MM.1S (cell line): Measurements from ENCODE around the gene MTFMT.

Experiments
- DNase-seq: peaks from one replicate; pipeline ENCODE4 v3.0.0-alpha.2; 2015
- H2AFZ ChIP-seq: fragments of 300-600 bp; sonication (generic); 2 replicates; pipeline ENCODE4 v1.6.0; 2016; ENCODE audit warnings: antibody characterized with exemption, low read length
- H3F3A ChIP-seq: fragments of 300-600 bp; sonication (generic); 2 replicates; pipeline ENCODE4 v1.6.1; 2016; ENCODE audit warnings: mild to moderate bottlenecking, antibody characterized with exemption, low read length, moderate library complexity, mixed read lengths; ENCODE audit not compliant: insufficient read depth
- H3K27ac ChIP-seq: fragments of 300-600 bp; sonication (generic); 2 replicates; pipeline ENCODE4 v1.5.1; 2016; ENCODE audit warnings: mild to moderate bottlenecking, low read length
- H3K27me3 ChIP-seq: fragments of 300-600 bp; sonication (generic); replicated peaks from 2 replicates; pipeline ENCODE4 v1.6.0; 2016; ENCODE audit warnings: low read length; ENCODE audit not compliant: insufficient read depth
- H3K36me3 ChIP-seq: fragments of 300-600 bp; sonication (generic); replicated peaks from 2 replicates; pipeline ENCODE4 v1.6.1; 2016; ENCODE audit warnings: mild to moderate bottlenecking, low read length, mixed read lengths; ENCODE audit not compliant: insufficient read depth
- H3K4me1 ChIP-seq: fragments of 300-600 bp; sonication (generic); 2 replicates; pipeline ENCODE4 v1.6.1; 2016; ENCODE audit warnings: low read length, mixed read lengths
- H3K4me2 ChIP-seq: fragments of 300-600 bp; sonication (generic); 2 replicates; pipeline ENCODE4 v1.6.0; 2016; ENCODE audit warnings: low read depth, low read length
- H3K4me3 ChIP-seq: fragments of 300-600 bp; sonication (generic); 2 replicates; pipeline ENCODE4 v1.5.1; 2016; ENCODE audit warnings: low read length, mixed read lengths
- H3K79me2 ChIP-seq: fragments of 300-600 bp; sonication (generic); 2 replicates; pipeline ENCODE4 v1.6.1; 2016; ENCODE audit warnings: mixed run types, low read length, mixed read lengths
- H3K9ac ChIP-seq: fragments of 300-600 bp; sonication (generic); 2 replicates; pipeline ENCODE4 v1.6.1; 2016; ENCODE audit warnings: low read length, mixed read lengths
- H3K9me2 ChIP-seq: fragments of 300-600 bp; sonication (generic); replicated peaks from 2 replicates; pipeline ENCODE4 v1.6.1; 2016; ENCODE audit warnings: mild to moderate bottlenecking, low read length, mixed read lengths; ENCODE audit not compliant: insufficient read depth
- H3K9me3 ChIP-seq: fragments of 300-600 bp; sonication (generic); replicated peaks from 2 replicates; pipeline ENCODE4 v1.6.1; 2016; ENCODE audit warnings: mild to moderate bottlenecking, low read length, mixed read lengths; ENCODE audit not compliant: insufficient read depth
- H4K20me1 ChIP-seq: fragments of 300-600 bp; sonication (generic); 2 replicates; pipeline ENCODE4 v1.6.1; 2016; ENCODE audit warnings: mild to moderate bottlenecking, low read length, moderate library complexity, mixed read lengths; ENCODE audit not compliant: insufficient read depth
- EZH2 ChIP-seq: fragments of 300-600 bp; sonication (generic); optimal IDR thresholded peaks from 2 replicates; pipeline ENCODE3; 2017; ENCODE audit warnings: low read depth, mild to moderate bottlenecking, antibody characterized with exemption, low read length, mixed read lengths
- EZH2phosphoT487 ChIP-seq: fragments of 300-600 bp; sonication (generic); IDR thresholded peaks from 2 replicates; pipeline ENCODE4 v1.6.1; 2018; ENCODE audit warnings: antibody characterized with exemption, low read length
- TF ChIP-seq, protein P1 (sequence below): fragments of 300-600 bp; sonication (generic); IDR thresholded peaks from 2 replicates; pipeline ENCODE4 v1.5.1; 2016; ENCODE audit warnings: antibody characterized with exemption, low read length, mixed read lengths

Gene MTFMT

DNA sequence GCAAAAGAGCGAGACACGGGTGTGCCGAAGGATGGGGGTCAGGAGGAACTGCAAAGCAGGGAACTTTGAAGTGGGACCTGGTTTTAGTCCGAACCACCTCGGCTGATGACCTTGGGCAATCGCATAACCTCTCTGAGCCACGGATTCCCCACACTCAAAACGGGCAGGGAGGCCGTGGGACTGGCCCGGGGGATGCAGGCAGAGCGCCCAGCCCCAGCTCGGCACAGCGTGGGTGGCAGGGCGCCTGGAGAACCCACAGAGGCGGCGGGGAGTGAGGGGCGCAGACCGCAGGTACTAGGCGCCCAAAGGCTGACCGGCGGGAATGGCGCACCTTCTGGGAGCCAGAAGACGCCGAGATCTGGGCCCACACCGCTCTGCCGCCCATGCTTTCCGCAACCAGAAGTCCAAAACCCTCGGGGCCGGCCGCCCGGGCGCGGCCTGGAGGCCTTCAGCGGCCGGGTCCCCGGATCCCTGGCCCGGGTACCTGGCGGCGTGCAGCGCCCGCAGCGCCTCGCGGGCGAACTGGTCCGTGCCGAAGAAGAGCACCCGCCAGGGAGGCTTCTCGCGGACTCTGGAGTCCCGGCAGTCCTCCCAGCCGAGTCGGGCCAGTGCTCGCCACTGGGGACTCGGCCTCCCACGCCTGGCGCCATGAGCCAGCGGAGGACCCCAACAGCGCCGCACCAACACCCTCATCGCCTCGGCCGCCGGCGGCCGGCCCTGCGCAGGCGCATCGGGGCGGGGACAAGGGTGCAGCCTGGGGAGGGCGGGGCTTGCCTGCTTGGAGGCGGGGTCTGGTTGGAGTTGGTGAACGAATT lies at the start of gene MTFMT:
TSS of gene MTFMT (minus strand) at position 719 of the 815 bp plus-strand sequence. CDS start at position 693, 26 bp downstream.
- no peaks in the 10 kb centered on the region for H3K36me3 ChIP-seq
- 0 out of 2 replicates have a peak, but pooled peaks cover 12% of the 10 kb centered on the region for H3K4me1 ChIP-seq
- no peak within 1 kb of the TSS for H3K27ac ChIP-seq
- no peaks in the 10 kb centered on the region for H3K9me2 ChIP-seq
- peak; percentile 88 for DNase-seq
- H3K27me3 ChIP-seq: no peaks in the 10 kb centered on the region
- TF ChIP-seq EZH2: no peak
- TF ChIP-seq, protein P1, sequence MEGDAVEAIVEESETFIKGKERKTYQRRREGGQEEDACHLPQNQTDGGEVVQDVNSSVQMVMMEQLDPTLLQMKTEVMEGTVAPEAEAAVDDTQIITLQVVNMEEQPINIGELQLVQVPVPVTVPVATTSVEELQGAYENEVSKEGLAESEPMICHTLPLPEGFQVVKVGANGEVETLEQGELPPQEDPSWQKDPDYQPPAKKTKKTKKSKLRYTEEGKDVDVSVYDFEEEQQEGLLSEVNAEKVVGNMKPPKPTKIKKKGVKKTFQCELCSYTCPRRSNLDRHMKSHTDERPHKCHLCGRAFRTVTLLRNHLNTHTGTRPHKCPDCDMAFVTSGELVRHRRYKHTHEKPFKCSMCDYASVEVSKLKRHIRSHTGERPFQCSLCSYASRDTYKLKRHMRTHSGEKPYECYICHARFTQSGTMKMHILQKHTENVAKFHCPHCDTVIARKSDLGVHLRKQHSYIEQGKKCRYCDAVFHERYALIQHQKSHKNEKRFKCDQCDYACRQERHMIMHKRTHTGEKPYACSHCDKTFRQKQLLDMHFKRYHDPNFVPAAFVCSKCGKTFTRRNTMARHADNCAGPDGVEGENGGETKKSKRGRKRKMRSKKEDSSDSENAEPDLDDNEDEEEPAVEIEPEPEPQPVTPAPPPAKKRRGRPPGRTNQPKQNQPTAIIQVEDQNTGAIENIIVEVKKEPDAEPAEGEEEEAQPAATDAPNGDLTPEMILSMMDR: peak; percentile 15; the same call in 1 of the 2 replicates
- peak within 1 kb of the TSS; percentile 81 for H2AFZ ChIP-seq
- H3K79me2 ChIP-seq: peaks cover 17% of the 10 kb centered on the region
- H3K9me3 ChIP-seq: no peaks in the 10 kb centered on the region
- peak within 1 kb of the TSS; percentile 87 for H3K4me3 ChIP-seq
- H3K4me2 ChIP-seq: peak within 1 kb of the TSS; percentile 78
- H3F3A ChIP-seq: no peaks in the 10 kb centered on the region
- H3K9ac ChIP-seq: peak within 1 kb of the TSS; percentile 75
- no peaks in the 10 kb centered on the region for H4K20me1 ChIP-seq

DNA sequence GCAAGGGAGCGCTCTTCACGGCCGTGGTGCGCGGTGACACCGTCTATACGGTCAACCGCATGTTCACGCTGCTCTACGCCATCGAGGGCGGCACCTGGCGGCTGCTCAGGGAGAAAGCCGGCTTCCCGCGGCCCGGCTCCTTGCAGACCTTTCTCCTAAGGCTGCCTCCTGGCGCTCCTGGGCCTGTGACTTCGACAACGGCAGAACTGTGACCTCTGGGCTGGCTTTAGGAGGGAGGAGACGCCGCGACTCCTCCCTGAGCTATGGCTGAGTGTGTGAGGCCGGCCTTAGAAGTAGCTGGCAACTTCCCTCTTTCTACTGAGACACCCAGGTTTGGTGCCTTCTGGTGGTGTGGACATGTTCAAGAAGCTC lies 48.5 kb upstream of the MTFMT start:
- peak; percentile 41 for DNase-seq
- H3K9me2 ChIP-seq: no peaks in the 10 kb centered on the region
- no peaks in the 10 kb centered on the region for H3K4me1 ChIP-seq
- H3K9me3 ChIP-seq: no peaks in the 10 kb centered on the region
- H3K27me3 ChIP-seq: 0 out of 2 replicates have a peak, but pooled peaks cover 3% of the 10 kb centered on the region
- H3K9ac ChIP-seq: no peak overlapping the region
- H4K20me1 ChIP-seq: no peaks in the 10 kb centered on the region
- H3K4me2 ChIP-seq: no peak overlapping the region
- no peak overlapping the region for H2AFZ ChIP-seq
- TF ChIP-seq, protein P1: peak; percentile 47
- no peak for TF ChIP-seq EZH2phosphoT487
- no peak for TF ChIP-seq EZH2
- no peaks in the 10 kb centered on the region for H3F3A ChIP-seq
- no peak overlapping the region for H3K4me3 ChIP-seq
- H3K27ac ChIP-seq: no peak overlapping the region
- no peaks in the 10 kb centered on the region for H3K79me2 ChIP-seq
- no peaks in the 10 kb centered on the region for H3K36me3 ChIP-seq

DNA sequence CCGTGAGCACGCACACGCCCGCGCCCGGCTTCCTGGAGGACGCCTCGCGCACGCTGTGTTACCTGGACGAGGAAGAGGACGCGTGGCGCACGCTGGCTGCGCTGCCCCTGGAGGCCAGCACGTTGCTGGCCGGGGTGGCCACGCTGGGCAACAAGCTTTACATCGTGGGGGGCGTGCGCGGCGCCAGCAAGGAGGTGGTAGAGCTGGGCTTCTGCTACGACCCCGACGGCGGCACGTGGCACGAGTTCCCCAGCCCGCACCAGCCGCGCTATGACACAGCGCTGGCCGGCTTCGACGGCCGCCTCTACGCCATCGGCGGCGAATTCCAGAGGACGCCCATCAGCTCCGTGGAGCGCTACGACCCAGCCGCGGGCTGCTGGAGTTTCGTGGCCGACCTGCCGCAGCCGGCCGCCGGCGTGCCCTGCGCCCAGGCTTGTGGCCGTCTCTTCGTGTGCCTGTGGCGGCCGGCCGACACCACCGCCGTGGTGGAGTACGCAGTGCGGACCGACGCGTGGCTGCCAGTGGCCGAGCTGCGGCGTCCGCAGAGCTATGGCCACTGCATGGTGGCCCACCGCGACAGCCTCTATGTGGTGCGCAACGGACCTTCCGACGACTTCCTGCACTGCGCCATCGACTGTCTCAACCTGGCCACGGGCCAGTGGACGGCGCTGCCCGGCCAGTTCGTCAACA lies 48.0 kb upstream of the MTFMT start:
- Histone ChIP-seq H3K27ac (no peak overlapping the region), H3F3A (no peaks in the 10 kb centered on the region), H3K27me3 (no peaks in the 10 kb centered on the region), H3K9me3 (no peaks in the 10 kb centered on the region), H2AFZ (no peak overlapping the region), H3K9me2 (no peaks in the 10 kb centered on the region), H4K20me1 (no peaks in the 10 kb centered on the region), H3K79me2 (no peaks in the 10 kb centered on the region), H3K36me3 (no peaks in the 10 kb centered on the region), H3K4me3 (no peak overlapping the region), H3K4me2 (no peak overlapping the region), H3K4me1 (no peaks in the 10 kb centered on the region), H3K9ac (no peak overlapping the region)
- DNase-seq: no peak
- TF ChIP-seq, protein P1: no peak
- TF ChIP-seq EZH2 (no peak), EZH2phosphoT487 (no peak)
